HG02973 (cell line): ENCODE measurements around the gene CCDC54.

ENCODE experiments used
- ATAC-seq: cut with Tn5 transposase; IDR thresholded peaks from one replicate; pipeline ENCODE4 v1.9.1; 2021; ENCODE audit warnings: moderate library complexity; ENCODE audit not compliant: unreplicated experiment

The CCDC54 gene

GRCh38 chr3:107392549-107393165 lies 15.4 kb downstream of the CCDC54 start:
- no peak for ATAC-seq

DNA sequence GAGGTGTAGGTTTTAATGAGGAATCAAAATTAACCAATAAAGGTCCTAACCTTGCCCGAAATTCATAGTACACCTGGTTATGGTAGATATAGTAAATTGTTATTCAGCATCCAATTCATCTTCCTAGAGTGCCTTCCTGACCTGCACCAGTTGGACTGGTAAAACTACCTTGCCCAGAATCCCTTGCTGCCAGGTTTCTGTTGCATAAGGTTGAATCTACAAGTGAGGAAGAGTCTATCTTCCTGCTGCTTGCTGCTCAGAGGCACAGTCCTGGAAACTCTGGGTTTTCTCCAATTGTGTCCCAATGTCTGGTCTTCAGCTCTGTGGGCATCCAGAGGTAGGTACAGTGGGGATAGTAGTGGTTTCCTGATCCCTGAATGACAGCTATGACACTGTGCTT lies 17.3 kb downstream of the CCDC54 start:
- ATAC-seq: no peak

DNA sequence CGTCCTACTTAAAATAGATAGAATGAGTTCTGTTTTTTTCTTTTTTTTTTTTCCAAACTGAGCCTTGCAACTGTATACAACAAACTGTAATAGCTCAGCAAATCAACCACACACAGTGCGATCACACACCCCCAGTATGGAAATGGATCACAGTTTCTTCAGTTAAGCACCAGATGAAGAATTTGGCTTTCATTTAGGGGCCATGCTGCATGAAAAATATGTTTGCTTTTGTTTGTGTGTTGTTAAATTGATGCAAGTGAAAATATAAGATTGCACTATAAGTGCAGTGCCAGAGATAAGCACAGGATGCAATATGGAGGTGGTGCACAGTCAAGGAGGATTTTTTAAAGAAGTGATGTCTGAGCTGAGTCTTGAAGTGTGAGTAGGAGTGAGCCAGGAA lies 17.8 kb downstream of the CCDC54 start:
- ATAC-seq: no peak

DNA sequence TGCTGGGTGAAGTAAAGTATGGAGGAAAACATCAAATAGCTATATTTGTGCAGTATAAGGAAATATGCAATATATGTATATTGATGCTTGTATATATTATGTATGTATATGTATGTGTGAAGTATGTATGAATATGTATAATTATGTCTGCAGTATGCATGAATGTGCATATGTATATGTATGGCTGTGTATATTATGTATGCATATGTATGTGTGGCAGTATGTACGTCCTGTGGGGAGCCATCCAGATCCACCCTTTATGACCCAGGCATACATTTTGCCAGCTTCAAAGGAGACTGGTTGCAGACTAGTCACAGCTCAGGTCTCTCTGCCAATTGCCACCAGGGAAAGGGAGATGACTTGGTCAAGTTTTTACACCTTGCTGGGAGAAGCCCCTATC lies 24.1 kb downstream of the CCDC54 start:
- ATAC-seq: no peak

DNA sequence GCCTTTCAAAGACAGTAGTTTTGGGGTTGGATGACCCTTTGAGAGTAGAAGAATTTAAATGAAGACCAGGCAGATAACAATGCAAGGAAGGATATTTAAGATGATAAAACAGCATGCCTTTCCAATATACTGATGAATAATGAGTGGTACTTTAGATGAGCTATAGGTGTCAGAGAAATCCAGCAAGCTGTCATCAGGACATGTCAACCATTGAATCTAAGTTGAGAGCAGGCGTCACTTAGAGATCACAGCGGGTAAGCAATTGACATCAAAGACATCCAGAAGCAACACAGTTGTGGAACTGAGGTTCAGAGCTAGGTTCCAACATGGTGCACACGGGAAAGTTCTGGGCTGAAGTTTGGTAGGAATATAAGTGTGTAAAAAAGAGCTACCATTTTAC lies 25.0 kb downstream of the CCDC54 start:
- ATAC-seq: no peak

- no peak for ATAC-seq
Observed at GRCh38 chr3:107404727-107405469, 27.7 kb downstream of the CCDC54 start.

- ATAC-seq: no peak
Observed at GRCh38 chr3:107407355-107407754, 30.1 kb downstream of the CCDC54 start.

DNA sequence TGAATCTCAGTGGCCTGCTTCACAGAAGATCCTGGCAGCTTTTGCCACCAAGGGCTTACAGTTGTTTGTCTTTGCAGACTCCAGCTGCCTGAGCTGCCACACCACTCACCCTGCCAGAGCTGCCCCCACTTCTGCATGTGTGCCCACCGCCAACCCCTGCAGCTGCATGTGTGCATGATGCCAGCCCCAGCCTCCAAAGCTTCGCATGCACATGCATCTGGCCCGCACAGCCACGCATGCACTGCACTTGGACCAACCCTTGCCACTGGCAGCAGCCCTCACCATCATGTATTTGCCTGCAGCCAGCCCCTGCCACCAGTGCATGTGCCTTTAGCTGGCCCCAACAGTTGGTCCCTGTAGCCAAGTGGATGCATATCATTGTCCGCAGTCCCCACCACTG lies 31.3 kb downstream of the CCDC54 start:
- ATAC-seq: no peak

DNA sequence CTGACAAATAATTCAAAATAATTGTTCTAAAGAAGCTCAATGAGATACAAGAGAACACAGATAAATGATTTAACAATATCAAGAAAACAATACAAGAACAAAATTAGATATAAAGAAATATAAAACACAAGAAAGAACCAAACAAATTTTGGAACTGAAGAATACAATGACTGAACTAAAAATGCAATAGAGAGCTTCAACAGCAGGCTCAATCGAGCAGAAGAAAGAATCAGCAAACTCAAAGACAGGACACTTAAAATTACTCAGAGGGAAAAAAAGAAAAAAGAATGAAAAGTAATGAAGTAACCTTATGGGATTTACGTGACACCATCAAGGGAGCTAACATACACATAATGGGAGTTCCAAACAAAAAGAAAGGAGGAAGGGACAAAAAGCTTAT lies 32.1 kb downstream of the CCDC54 start:
- ATAC-seq: no peak

DNA sequence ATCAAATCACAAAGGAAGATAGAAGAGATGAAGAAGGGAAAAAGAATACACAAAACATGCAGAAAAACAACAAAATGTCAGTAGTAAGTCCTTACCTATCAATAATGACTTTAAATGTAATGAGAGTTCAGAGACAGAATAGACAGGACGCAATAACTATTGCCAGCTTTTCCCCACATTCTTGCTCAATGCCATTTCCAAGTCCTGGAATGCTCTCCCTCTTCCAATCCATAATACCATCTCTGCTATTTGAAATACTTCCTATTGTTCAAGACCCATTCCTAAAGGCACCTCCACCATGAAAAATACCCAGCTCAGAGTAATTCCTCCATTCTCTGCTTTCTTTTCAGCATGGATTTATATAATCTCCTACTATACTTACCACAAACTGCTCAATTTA lies 33.4 kb downstream of the CCDC54 start:
- no peak for ATAC-seq

DNA sequence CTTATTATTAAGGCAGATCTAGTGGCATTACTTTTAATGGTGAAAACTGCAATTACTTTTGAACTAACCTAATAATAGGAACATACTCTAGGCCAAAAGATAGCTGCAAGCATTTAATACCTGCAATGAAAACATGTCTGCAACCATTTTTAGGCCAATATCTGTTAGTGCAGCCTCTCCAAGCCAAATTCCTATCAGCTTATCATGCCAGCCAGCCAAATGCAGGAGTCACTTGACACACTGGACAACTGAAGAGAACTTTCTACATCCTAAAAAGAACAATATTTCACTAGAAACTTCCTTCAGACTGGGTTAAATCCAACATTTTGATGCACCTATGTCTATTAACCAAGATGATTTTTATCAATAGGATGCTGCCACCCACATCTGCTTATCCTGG lies 33.8 kb downstream of the CCDC54 start:
- no peak for ATAC-seq

DNA sequence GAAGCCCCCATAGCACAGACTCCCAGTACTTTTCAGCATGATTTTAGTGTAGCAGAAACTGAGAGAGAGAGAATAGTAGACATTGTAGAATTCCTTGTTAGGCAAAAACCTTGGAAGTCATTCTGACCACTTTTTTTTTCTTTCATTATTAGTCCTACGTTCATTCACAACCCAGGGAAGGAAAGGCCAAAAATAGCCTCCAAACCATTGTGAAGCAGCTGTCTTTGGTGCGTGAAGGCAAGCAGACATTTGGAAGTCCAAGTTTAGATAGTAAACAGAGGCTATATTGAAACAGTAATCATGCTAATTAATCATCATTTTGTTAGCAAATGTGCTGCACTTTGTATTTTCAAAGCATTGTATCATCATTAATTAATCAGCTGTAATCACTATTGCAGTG lies 34.5 kb downstream of the CCDC54 start:
- no peak for ATAC-seq

DNA sequence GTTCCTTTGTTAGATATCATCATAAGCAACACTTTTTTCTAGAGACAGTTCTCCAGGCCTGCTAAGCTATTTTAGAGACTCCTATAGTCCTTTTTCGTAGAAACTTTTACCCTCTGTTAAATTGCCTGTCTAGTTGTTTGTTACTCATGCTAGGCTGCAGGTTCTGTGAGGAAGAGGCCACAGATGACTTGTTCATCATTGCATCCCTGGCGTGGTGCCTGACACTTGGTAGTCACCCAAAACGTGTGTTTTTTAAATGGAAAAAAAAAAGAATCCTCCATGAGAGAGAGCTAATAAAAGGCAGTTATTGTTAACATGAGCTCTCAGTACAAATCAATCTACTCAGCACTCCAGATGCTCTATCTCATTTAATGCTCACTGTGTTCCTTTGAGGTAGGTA lies 35.1 kb downstream of the CCDC54 start:
- no peak for ATAC-seq

DNA sequence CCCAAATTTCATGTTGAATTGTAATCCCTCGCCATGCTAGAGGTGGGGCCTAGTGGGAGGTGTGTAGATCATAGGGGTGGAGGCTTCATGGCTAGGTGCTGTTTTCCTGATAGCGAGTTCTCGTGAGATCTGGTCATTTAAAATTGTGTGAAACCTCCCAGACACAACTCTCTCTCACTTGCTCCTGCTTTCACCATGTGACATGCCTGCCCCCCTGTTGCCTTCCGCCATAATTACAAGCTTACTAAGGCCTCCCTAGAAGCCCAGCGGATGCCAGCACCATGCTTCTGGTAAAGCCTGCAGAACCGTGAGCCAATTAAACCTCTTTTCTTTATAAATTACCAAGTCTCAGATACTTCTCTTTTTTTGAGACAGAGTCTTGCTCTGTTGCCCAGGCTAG lies 36.0 kb downstream of the CCDC54 start:
- ATAC-seq: no peak

- ATAC-seq: peak; percentile 93
Observed at GRCh38 chr3:107414325-107414964, 37.2 kb downstream of the CCDC54 start.

- no peak for ATAC-seq
Observed at GRCh38 chr3:107416138-107416537, 38.9 kb downstream of the CCDC54 start.

GRCh38 chr3:107416886-107417285 lies 39.6 kb downstream of the CCDC54 start:
- ATAC-seq: no peak

DNA sequence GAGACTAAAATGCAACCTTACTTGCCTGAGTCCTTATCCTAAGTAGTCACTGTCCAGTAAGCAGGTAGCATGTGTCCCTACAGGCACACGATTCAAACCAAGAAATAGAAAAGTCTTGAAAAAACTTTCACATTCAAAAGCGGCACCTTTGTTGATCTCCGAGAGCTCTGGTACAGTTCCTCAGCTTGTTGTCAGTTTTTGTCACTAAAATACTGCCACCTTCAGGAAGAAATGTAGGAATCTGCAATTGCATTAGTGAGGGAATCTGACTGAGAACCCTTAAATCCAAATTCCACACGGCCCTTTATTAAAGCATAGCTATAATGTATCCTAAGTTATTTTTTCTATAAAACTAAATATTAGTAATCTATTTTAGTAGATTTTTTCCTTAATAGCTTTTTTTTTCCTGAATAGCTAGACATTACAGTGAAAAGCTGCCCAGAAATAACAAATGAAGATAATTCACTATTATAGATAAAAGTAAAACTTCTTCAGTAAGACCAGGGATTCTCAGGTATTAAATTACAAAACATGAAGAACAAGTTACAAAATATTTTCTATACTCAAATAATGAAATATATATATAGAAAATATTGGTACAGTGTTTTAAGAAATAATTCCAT lies 44.0 kb downstream of the CCDC54 start:
- ATAC-seq: peak; percentile 81

DNA sequence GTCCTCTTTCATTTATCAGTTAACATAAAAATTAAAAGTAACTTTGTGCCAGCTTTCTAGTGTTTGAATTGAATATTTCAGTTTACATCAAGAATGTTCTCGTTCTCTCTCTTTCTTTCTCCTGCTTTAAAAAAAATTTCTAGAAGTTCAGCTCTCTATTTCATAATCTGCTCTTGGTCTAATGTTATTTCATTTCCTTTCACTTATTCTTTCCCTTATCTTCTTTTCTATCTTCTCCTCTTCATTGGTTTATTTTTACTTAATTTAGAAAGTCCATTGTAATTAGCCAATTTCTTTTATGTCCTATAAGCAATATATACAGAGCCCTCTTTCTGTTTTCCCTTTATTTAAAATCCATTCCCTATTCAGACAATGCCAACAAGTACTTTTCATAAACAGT lies 44.6 kb downstream of the CCDC54 start:
- ATAC-seq: no peak

GRCh38 chr3:107425033-107425432 lies 47.8 kb downstream of the CCDC54 start:
- no peak for ATAC-seq

GRCh38 chr3:107426223-107426622 lies 49.0 kb downstream of the CCDC54 start:
- ATAC-seq: no peak
